ENCODE data around the gene ATP5MG. TPM values are rescaled to one million over a fixed set of nuclear protein-coding genes. Genes with fewer than 3 reads are reported as not detected.

Gene ATP5MG
- total RNA-seq, 2 donors from 2014 or later = 45.2 to 91.3 TPM

DNA sequence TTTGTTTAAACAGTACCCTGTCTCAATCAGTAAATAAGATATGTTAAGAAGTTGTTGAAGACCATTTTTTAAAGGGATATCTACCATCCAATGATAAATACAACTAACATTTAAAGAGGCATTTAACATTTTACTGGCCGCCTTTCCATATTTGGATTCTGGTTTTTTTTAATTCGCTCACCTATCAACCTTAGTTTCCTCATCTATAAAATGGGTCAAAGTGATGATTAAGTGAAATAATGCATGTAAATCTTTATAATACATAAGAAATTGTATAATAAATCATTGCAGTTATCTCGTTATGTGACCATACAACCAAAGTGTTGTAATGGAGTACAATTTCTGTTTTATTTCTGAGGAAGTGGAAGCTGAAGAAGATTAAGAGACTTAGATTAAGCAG, 17.7 kb upstream of the ATP5MG start:
- Histone ChIP-seq H3K36me3 (replicated peaks in 1 of 2; ENCODE audit: insufficient read depth in 1 of 2, low read depth in 2 of 2) (peaks cover 26 to 71% of the 10 kb centered on the region in 2 donors), H3K4me3 (no peak overlapping the region), H3K4me1 (no peaks in the 10 kb centered on the region), H3K27ac (no peak overlapping the region), H3K27me3 (no peaks in the 10 kb centered on the region), H3K9me3 (no peaks in the 10 kb centered on the region)
- ATAC-seq = no peak
- no peak for DNase-seq
- 94% methylated on average over 3 of the region's 3 CpGs for WGBS, 2 donors
- intact Hi-C loops (cut with DNase I) = no loop called here
- TF ChIP-seq, protein P1, sequence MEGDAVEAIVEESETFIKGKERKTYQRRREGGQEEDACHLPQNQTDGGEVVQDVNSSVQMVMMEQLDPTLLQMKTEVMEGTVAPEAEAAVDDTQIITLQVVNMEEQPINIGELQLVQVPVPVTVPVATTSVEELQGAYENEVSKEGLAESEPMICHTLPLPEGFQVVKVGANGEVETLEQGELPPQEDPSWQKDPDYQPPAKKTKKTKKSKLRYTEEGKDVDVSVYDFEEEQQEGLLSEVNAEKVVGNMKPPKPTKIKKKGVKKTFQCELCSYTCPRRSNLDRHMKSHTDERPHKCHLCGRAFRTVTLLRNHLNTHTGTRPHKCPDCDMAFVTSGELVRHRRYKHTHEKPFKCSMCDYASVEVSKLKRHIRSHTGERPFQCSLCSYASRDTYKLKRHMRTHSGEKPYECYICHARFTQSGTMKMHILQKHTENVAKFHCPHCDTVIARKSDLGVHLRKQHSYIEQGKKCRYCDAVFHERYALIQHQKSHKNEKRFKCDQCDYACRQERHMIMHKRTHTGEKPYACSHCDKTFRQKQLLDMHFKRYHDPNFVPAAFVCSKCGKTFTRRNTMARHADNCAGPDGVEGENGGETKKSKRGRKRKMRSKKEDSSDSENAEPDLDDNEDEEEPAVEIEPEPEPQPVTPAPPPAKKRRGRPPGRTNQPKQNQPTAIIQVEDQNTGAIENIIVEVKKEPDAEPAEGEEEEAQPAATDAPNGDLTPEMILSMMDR (IDR thresholded peaks at IDR 0.05) = no peak
- TF ChIP-seq POLR2A (IDR thresholded peaks at IDR 0.05) = no peak

DNA sequence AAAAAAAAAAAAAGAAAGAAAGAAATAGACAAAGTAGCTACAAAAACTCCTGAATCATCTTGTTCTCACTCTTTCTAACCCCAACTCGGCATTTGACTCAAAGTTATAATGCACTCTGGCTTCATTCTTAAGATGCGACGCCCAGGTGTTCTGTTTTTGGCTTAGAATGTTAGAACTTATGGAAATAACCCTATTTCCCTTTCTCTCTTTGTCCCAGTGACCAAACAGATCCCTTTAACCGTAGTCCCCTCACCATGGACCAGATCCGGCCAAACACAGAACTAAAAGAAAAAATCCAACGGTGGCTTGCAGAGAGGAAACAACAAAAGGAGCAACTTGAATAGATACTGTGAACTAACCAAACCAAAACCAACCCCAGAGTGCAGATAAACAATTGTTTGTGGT, 5.3 kb upstream of the ATP5MG start:
- WGBS, 2 donors = 85 to 88% methylated on average over 6 of the region's 6 CpGs
- no peak for TF ChIP-seq POLR2A (IDR thresholded peaks at IDR 0.05)
- TF ChIP-seq, protein P1 (IDR thresholded peaks at IDR 0.05) = no peak

DNA sequence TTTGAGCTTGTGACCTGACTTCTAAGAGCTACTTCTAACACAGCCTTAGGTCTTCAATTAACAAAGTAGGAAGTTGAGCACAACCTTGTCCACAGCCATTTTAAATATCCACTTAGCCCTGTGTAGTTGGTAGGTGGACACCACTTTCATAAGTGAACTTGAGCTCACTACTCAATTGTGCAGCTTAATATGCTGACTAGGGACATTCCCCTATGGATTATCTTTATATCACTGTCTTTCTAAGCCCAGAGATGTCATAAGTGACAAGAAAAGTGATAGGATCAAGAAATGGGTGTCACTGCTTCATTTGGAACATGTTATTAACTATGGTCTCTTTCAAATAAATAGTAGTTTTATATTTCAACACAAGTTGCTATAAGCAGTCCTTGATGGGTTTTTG, 4.0 kb upstream of the ATP5MG start:
- Histone ChIP-seq H3K4me1 (peaks cover 9% of the 10 kb centered on the region), H3K36me3 (replicated peaks in 1 of 2; ENCODE audit: insufficient read depth in 1 of 2, low read depth in 2 of 2) (peaks cover 0 to 35% of the 10 kb centered on the region in 2 donors), H3K27me3 (no peaks in the 10 kb centered on the region), H3K9me3 (no peaks in the 10 kb centered on the region), H3K4me3 (no peak overlapping the region), H3K27ac (no peak overlapping the region)
- ATAC-seq (no peak), DNase-seq (no peak)
- no peak for TF ChIP-seq POLR2A (IDR thresholded peaks at IDR 0.05)
- TF ChIP-seq, protein P1 (IDR thresholded peaks at IDR 0.05) = no peak
- intact Hi-C loops (cut with DNase I) = loop anchor here (10.0 kb wide), 1 partner anchor 107 kb away; no protein-coding TSS in a partner anchor

More for the DNA sequence above, 5.3 kb upstream of the ATP5MG start:
- intact Hi-C loops (cut with DNase I) = loop anchor here (10.0 kb wide), 1 partner anchor 109 kb away; no protein-coding TSS in a partner anchor
- H3K4me1 ChIP-seq = peaks cover 7% of the 10 kb centered on the region
- ATAC-seq (no peak), DNase-seq (no peak)
- no peak overlapping the region for H3K4me3 ChIP-seq
- no peak overlapping the region for H3K27ac ChIP-seq
- H3K9me3 ChIP-seq = no peaks in the 10 kb centered on the region
- peaks cover 0 to 37% of the 10 kb centered on the region in 2 donors for H3K36me3 ChIP-seq (replicated peaks in 1 of 2; ENCODE audit: insufficient read depth in 1 of 2, low read depth in 2 of 2)
- H3K27me3 ChIP-seq = no peaks in the 10 kb centered on the region

DNA sequence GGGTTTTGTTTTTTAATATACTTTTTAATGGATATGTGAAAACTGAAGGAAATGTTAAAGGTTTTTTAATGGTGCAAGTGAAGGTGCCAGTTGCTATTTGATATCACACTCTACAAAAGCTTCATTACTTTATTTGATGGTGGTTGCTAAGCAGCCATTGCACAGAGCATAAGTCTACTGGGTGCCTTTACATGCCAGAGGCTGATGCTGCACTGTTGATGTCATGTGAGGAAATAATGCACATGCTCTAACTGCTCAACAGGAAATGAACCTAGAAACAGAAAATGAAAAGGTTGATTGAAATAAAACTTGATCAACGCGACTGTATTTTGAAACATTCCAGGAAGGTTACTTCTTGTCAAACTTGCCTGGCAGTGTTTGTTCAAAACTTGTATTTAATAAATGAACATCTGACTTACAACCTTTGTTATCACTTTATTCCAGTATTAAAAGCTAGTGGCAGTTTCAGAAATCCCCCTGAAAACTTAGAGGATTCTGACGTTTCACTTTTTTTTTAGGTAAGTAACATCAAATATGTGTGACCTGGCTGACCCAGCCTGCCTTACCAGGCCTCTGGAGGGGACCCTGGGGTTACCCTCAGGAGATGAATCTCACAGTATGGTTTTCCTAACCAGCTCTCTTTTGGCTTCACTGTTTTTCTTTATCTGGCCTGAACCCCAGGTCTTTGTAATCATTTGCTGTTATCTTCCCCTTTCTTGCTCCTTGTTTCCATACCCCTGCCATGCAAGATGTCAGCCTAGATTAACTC, 2.4 kb upstream of the ATP5MG start:
- no peak overlapping the region for H3K27ac ChIP-seq

More for the DNA sequence above, 2.4 kb upstream of the ATP5MG start:
- no peaks in the 10 kb centered on the region for H3K27me3 ChIP-seq
- H3K4me3 ChIP-seq = no peak overlapping the region
- peaks cover 24% of the 10 kb centered on the region for H3K4me1 ChIP-seq
- peaks cover 0 to 19% of the 10 kb centered on the region in 2 donors for H3K36me3 ChIP-seq (replicated peaks in 1 of 2; ENCODE audit: insufficient read depth in 1 of 2, low read depth in 2 of 2)
- H3K9me3 ChIP-seq = no peaks in the 10 kb centered on the region
- intact Hi-C loops (cut with DNase I) = loop anchor here (10.0 kb wide), 1 partner anchor 106 kb away; no protein-coding TSS in a partner anchor
- WGBS, 2 donors = 53 to 55% methylated on average over 3 of the region's 3 CpGs
- ATAC-seq (no peak), DNase-seq (no peak)
- TF ChIP-seq POLR2A (IDR thresholded peaks at IDR 0.05) = no peak
- TF ChIP-seq, protein P1 (IDR thresholded peaks at IDR 0.05) = no peak
